Central memory CD4-positive, alpha-beta T cell (primary cell): ENCODE results near the gene OR2T10.
A peak's percentile ranks its signal among the peaks of the same experiment; 100 is the strongest.
"Not testable (repeated sequence)": the region's sequence is repeated elsewhere in the genome, so short reads cannot be mapped to it uniquely, and the experiment has no call there.

ENCODE experiments used
- DNase-seq: peaks from one replicate; pipeline ENCODE4 v3.0.0; 2022
- total RNA-seq, 3 experiments: gene quantifications; one replicate each; lab custom pipeline; 2026; lab: John Stamatoyannopoulos, UW

The OR2T10 gene, protein sequence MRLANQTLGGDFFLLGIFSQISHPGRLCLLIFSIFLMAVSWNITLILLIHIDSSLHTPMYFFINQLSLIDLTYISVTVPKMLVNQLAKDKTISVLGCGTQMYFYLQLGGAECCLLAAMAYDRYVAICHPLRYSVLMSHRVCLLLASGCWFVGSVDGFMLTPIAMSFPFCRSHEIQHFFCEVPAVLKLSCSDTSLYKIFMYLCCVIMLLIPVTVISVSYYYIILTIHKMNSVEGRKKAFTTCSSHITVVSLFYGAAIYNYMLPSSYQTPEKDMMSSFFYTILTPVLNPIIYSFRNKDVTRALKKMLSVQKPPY
- total RNA-seq = 0 to 0.04 (median 0) reads per million in 3 experiments

DNA sequence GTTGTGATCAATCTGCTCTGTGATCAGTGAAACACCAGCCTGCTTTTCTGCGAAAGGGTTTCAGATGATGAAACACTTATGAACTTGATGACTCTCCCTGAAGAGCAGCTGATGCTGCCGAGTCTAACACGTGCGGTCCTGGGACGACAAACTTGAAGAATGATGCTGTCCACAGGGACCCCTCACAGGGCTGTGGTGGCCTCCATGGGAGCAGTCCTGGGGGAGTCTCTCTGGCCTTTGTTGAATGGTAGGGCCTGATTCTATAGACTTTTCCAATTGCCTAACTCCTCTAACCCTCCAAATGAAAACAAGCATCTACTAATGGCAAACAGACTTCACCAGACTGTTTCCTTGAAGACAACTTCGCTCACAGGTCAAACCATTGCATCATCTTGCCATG is at the start of gene OR2T10:
Gene OR2T10, minus strand, starts transcription at position 112 of the 400 bp plus-strand sequence. CDS start 3,932 bp downstream, outside the sequence.
- DNase-seq = no peak

DNA sequence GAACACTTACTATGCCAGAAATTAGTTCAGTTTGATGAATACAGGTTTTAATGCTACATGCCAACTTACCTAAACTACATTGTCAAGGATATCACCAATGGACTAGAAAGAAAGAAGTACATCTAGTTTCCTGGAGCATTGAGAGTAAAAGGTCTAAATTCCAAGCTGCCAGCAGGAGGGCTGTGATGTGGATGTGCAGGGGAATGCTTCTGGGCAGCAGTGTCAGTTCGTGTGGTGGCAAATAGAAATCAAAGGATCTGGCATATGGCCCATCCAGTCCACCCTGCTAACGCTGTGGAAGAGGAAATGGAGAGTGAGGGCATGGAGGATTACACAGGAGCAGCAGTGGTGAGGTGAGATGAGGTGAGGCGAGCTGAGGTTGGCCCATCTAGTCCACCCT is 47.7 kb upstream of the OR2T10 start, which contains the start of gene OR2T35:
Gene OR2T35, minus strand, starts transcription at position 101 of the 400 bp plus-strand sequence. CDS start 6,020 bp downstream, outside the sequence.
- DNase-seq = not testable (repeated sequence)

DNA sequence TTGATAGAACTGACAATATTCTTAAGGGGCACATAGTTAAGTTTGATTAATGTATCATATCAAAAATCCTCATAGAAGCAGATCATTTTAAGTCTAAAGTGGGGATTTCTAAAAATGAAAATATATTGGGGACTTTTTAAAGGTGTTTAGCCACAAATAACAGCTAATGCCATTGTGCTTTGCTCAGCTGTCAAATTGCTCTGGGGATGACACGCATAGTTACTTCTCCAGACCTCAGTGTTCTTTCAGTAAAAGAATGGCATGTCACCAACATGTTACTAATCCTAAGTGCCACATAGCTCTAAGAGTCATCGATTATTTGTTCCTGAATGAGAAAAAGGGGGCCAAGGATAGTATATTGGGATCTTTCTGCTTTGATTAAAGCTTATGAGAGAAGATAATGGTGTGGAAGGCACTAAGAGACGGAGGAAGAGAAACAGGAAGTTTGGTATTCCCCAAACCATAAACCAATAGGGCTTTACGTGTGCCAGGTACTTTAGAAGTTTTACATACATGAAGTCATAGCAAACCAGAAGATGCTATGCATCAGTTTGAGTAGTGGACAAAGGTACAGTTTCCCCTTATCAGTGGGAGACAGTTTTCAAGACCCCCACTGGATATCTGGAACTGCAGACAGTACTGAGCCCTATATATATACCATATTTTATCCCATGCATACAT is 45.6 kb upstream of the OR2T10 start:
- not testable (repeated sequence) for DNase-seq

GRCh38 chr1:248641583-248641982 is 44.1 kb upstream of the OR2T10 start:
- DNase-seq = not testable (repeated sequence)

GRCh38 chr1:248640906-248641305 is 43.4 kb upstream of the OR2T10 start:
- not testable (repeated sequence) for DNase-seq

GRCh38 chr1:248639652-248640051 is 42.2 kb upstream of the OR2T10 start:
- DNase-seq = not testable (repeated sequence)

DNA sequence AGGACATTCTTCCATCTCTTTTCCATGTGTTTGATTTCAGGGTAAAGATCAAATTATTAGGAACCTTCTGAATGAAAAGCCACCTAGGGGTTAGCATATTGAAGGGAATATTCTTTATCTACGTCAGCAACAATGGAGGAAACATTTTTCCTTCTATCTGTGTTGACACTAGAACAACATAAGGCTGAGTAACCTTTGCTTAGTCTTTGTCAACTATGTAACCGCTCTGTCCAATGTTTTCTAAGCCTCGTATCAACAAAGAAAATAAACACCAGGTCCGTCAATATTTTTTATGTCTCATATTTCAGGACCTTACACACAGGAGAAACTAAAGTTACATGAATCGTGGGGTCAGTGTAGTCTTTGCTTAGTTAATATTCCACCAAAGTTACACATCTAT is 39.1 kb upstream of the OR2T10 start:
- DNase-seq = not testable (repeated sequence)

DNA sequence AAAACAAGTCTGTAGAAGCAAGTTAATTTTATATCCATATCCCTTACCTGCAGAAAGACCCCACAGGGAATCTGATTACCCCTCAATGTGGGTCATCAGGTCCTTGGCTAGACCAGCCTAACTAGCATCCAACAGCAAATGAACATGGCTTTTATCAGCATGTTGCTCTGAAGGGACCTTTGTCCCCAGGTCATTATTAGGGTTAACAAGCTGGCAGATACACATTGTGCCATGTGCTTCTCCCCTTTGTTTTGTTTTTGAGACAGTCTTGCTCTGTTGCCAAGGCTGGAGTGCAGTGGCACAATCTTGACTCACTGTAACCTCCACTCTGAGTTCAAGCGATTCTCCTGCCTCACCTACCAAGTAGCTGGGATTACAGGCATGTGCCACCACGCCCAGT is 37.5 kb upstream of the OR2T10 start, which contains the start of gene OR2T11:
Gene OR2T11, minus strand, starts transcription at position 101 of the 400 bp plus-strand sequence. CDS start 7,963 bp downstream, outside the sequence.
- DNase-seq = not testable (repeated sequence)

- DNase-seq = no peak
Measured at GRCh38 chr1:248631354-248632008, 34.0 kb upstream of the OR2T10 start.

DNA sequence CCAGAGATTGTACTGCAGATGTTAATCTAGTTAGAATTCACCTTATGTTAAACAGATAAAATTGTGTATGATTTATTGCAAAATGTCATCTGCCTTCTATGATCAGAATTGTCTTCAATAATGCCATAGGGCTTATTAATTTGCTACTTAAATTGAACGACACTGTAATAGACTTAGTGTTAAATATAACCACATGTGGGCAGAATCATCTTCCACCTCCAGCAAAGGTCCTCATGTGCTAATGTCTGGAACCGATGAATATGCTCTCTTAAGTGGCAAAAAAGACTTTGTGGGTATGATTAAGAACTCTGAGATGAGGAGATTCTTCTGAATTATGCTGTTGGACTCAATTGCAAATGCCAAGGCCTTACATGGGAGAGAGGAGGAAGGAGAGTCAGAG is 33.1 kb upstream of the OR2T10 start:
- DNase-seq = no peak

DNA sequence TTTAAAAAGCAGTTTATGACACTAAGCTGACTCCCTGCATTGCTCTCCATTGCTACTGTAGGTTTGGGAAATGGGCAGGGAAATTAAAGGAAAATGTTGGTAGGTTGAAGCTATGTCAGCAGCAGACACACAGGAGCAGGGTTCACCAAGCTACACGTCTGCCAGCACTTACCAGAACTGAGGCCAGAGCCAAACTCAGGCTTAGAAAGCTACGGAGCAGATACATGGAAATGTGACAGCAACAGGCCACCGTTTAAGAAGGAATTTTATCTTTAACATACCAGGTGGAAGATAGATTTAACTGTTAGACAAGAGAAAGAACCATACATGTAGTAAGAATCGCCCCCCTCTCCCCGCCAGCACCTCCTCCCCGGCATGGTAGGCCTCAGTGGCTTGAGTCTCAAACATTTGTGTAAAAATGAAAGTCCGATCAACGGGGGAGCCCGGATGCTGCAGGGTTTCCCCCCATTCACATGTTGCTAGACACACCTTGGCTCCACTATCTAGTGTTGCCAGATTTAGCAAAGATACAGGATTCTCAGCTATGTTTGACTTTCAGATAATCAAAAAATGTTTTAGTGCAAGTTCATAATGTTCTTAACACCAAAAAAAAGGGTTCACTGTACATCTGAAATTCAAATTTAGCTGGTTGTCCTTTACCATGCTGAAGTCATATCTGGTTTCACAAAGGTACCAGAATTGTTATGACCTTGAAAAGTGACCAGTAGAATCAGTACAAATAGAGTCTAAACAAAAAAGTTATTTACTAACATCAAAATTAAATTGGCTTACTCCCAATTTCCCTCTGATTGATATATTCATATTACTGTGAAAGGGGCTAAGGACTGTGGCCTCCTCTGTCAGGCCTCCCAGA is 30.7 kb upstream of the OR2T10 start:
- DNase-seq = no peak

- no peak for DNase-seq
Measured at GRCh38 chr1:248625971-248626370, 28.5 kb upstream of the OR2T10 start.

- no peak for DNase-seq
Measured at GRCh38 chr1:248625166-248625565, 27.7 kb upstream of the OR2T10 start.

GRCh38 chr1:248622570-248623001 is 25.1 kb upstream of the OR2T10 start:
- DNase-seq = peak; percentile 16

DNA sequence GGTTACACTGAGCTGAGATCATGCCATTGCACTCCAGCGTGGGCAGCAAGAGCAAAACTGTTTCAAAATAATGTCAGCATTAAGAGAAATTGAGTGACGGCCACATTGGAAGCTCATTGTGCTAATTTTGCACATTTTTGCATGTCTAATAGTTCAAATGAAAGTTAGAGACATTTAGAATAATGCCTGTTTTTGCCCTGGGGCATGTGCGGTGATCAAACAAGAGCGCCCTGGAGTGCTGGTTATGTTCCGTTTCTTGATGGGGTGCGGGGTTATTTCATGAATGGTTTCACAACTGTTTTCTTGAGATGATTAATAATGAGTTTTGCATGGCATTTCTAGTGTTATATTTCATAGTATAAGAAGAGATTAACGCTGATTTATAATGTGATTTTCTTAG is 24.3 kb upstream of the OR2T10 start:
- DNase-seq = no peak

DNA sequence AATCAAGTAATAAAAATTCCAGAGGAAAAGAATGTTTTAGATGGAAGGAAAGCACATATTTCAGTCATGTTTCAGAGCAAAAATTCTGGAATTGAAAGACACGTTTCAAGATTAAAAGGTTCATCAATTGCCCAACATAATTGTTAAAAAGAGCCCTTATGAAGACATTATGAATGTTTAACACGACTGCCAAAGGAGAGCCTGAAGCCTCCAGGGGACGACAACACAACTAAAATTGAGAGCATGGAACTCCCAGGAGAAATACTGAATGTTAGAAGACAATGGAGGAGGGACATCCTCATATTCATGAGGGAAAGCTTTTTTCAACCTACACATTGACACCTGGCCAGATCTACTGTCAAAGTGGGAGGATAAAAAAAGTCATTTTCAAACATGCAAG is 21.4 kb upstream of the OR2T10 start:
- peak; percentile 1 for DNase-seq

- no peak for DNase-seq
Measured at GRCh38 chr1:248618119-248618518, 20.6 kb upstream of the OR2T10 start.

GRCh38 chr1:248613742-248614141 is 16.2 kb upstream of the OR2T10 start:
- DNase-seq = no peak

GRCh38 chr1:248611883-248612414 is 14.4 kb upstream of the OR2T10 start:
- DNase-seq = no peak

GRCh38 chr1:248610301-248610700 is 12.8 kb upstream of the OR2T10 start:
- DNase-seq = no peak

DNA sequence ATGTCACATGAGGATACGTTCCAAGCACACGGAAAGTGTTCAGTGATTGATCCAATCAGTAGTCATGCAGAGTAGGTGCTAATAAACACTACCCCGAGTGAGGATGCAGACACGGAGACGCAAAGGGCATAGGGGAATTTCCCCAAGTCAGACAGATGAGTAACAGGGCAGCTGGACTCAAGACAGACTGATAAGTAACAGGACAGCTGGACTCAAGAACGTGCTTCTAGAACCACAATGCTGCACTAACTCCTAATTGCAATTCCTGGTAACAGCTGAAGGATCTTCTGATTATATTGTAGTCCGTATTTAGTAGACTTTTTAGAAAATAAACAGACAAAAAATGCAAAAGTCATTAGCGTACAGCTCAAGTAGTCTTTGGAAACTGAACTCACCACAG is 1.9 kb upstream of the OR2T10 start:
- DNase-seq = no peak

- DNase-seq = no peak
Measured at GRCh38 chr1:248596615-248597014, 885 bp downstream of the OR2T10 start.
